ENCODE results near the gene REXO4. TPM values are rescaled to one million over a fixed set of nuclear protein-coding genes. Genes with fewer than 3 reads are reported as not detected.

REXO4 gene
- total and polyA plus RNA-seq, 2 of the 13 experiments (the other 11 are each of a cell fraction or from before 2014, with no cell fraction given), result 18.5 to 30.4 TPM

DNA sequence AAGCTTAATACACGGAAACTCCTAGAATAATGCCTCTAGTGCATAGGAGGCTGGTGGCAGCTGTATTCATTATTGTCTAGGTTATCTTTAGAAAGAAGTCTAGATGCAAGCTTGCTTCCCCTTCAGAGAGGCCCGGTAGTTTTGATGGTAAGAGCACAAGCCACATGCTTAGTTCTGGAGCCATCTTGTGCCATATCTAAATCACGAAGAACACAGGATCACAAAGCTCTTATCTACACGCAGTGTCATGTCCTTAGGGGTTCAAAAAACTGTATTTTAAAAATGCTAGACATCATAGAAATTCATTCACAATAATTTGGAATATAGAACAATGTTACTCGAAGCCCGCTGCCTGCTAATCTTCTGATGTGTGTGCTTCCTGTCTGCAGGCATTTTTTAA lies 48.2 kb upstream of the REXO4 start:
- ChIA-PET POLR2A (no interaction called here), CTCF (ENCODE audit: low intra/inter-chr PET ratio, low total read pairs) (no interaction called here)
- no peak overlapping the region for H3K27ac ChIP-seq (ENCODE audit: extremely low read length, insufficient read depth, low read length)
- no peak overlapping the region for H2AFZ ChIP-seq (ENCODE audit: low read length)
- H4K20me1 ChIP-seq (ENCODE audit: insufficient read depth, low read length), result no peaks in the 10 kb centered on the region; the same call in 1 of the 2 replicates
- no peak overlapping the region for H3K9ac ChIP-seq (ENCODE audit: insufficient read depth, low read depth, low read length)
- H3K4me2 ChIP-seq (ENCODE audit: low read depth, low read length), result no peak overlapping the region
- no peaks in the 10 kb centered on the region; a peak in 1 of 5 replicates for H3K27me3 ChIP-seq (ENCODE audit: control insufficient read depth in 1 of 2, insufficient read depth in 2 of 2, low read length in 2 of 2)
- no peak for DNase-seq (ENCODE audit: low spot score)
- H3K36me3 ChIP-seq (replicated peaks in 1 of 2; ENCODE audit: control insufficient read depth in 1 of 2, insufficient read depth in 2 of 2, low read length in 2 of 2), result peaks cover 9 to 14% of the 10 kb centered on the region in 2 experiments; a peak in 3 of 5 replicates
- intact Hi-C loops (cut with micrococcal nuclease; ENCODE audit: unreplicated experiment), result no loop called here
- no peak for TF ChIP-seq PTBP1 (IDR thresholded peaks at IDR 0.05; ENCODE audit: low read depth, low read length, poor library complexity, severe bottlenecking)
- peaks cover 11% of the 10 kb centered on the region for H3K79me2 ChIP-seq (ENCODE audit: insufficient read depth, low read length)
- H3K4me3 ChIP-seq (replicated peaks in 1 of 3; ENCODE audit: insufficient read depth in 1 of 3, low read depth in 2 of 3, low read length in 3 of 3), result no peak overlapping the region
- no TSS peak for BruUV-seq (replicated peaks)
- peaks cover 30% of the 10 kb centered on the region for H3K4me1 ChIP-seq (ENCODE audit: insufficient read depth, low read length)
- FAIRE-seq, result no peak
- no peaks in the 10 kb centered on the region for H3K9me3 ChIP-seq (ENCODE audit: low read length)
- in situ Hi-C loops (cut with HindIII; ENCODE audit: extremely low pct_ligation_motif_present, low pct_unique_long_range_greater_than_20kb), result no loop called here
- no peak for ATAC-seq
- 90% methylated on average over 6 of the region's 6 CpGs for WGBS (ENCODE audit: low lambda C conversion rate)

DNA sequence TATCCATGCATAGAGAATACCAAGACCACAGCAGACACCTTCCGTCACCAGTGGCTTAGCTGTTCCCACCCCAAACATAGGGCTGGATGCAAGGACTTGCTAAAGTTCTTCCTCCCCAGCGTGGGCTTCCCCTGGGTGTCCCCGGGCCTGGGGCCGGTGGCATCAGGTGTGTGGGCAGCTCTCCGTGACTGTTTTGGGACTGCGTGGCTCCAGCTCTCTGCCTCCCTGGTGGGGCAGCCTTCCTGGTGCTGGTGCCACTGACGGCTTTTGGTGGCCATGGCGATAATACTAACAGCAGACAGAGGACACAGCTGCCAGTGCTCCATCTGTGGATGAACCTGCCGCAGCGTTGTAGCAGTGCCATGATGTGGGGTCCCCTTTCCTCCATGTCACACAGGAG lies 46.8 kb upstream of the REXO4 start:
- no peak overlapping the region for H2AFZ ChIP-seq (ENCODE audit: low read length)
- peaks cover 14% of the 10 kb centered on the region for H3K79me2 ChIP-seq (ENCODE audit: insufficient read depth, low read length)
- H4K20me1 ChIP-seq (ENCODE audit: insufficient read depth, low read length), result no peaks in the 10 kb centered on the region; the same call in 1 of the 2 replicates
- H3K4me2 ChIP-seq (ENCODE audit: low read depth, low read length), result no peak overlapping the region
- no peak overlapping the region for H3K9ac ChIP-seq (ENCODE audit: insufficient read depth, low read depth, low read length)
- H3K9me3 ChIP-seq (ENCODE audit: low read length), result no peaks in the 10 kb centered on the region
- no peaks in the 10 kb centered on the region; a peak in 1 of 5 replicates for H3K27me3 ChIP-seq (ENCODE audit: control insufficient read depth in 1 of 2, insufficient read depth in 2 of 2, low read length in 2 of 2)
- DNase-seq (ENCODE audit: low spot score), result no peak
- intact Hi-C loops (cut with micrococcal nuclease; ENCODE audit: unreplicated experiment) (no loop called here), in situ Hi-C loops (cut with HindIII; ENCODE audit: extremely low pct_ligation_motif_present, low pct_unique_long_range_greater_than_20kb) (no loop called here)
- no peak overlapping the region for H3K4me3 ChIP-seq (replicated peaks in 1 of 3; ENCODE audit: insufficient read depth in 1 of 3, low read depth in 2 of 3, low read length in 3 of 3)
- no TSS peak for BruUV-seq (replicated peaks)
- peaks cover 9 to 14% of the 10 kb centered on the region in 2 experiments; a peak in 3 of 5 replicates for H3K36me3 ChIP-seq (replicated peaks in 1 of 2; ENCODE audit: control insufficient read depth in 1 of 2, insufficient read depth in 2 of 2, low read length in 2 of 2)
- ChIA-PET POLR2A (interaction anchor here (2.2 kb wide), 1 partner anchor 14 kb away, joined by 6 read pairs; the partner anchor contains the start of gene SLC2A6), CTCF (ENCODE audit: low intra/inter-chr PET ratio, low total read pairs) (no interaction called here)
- H3K4me1 ChIP-seq (ENCODE audit: insufficient read depth, low read length), result peaks cover 23% of the 10 kb centered on the region
- no peak for ATAC-seq
- no peak for TF ChIP-seq NONO (IDR thresholded peaks at IDR 0.05)
- TF ChIP-seq NONO (CRISPR knock-in tag; conservative IDR thresholded peaks at IDR 0.05), result no peak
- TF ChIP-seq, protein P1, sequence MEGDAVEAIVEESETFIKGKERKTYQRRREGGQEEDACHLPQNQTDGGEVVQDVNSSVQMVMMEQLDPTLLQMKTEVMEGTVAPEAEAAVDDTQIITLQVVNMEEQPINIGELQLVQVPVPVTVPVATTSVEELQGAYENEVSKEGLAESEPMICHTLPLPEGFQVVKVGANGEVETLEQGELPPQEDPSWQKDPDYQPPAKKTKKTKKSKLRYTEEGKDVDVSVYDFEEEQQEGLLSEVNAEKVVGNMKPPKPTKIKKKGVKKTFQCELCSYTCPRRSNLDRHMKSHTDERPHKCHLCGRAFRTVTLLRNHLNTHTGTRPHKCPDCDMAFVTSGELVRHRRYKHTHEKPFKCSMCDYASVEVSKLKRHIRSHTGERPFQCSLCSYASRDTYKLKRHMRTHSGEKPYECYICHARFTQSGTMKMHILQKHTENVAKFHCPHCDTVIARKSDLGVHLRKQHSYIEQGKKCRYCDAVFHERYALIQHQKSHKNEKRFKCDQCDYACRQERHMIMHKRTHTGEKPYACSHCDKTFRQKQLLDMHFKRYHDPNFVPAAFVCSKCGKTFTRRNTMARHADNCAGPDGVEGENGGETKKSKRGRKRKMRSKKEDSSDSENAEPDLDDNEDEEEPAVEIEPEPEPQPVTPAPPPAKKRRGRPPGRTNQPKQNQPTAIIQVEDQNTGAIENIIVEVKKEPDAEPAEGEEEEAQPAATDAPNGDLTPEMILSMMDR (CRISPR knock-in tag; IDR thresholded peaks at IDR 0.05), result no peak
- TF ChIP-seq HES4 (CRISPR knock-in tag; IDR thresholded peaks at IDR 0.05; ENCODE audit: borderline replicate concordance), result no peak
- TF ChIP-seq ZNF644 (CRISPR knock-in tag; IDR thresholded peaks at IDR 0.05; ENCODE audit: low read depth), result no peak
- no peak for FAIRE-seq
- H3K27ac ChIP-seq (ENCODE audit: extremely low read length, insufficient read depth, low read length), result no peak overlapping the region
- WGBS (ENCODE audit: low lambda C conversion rate), result 94% methylated on average over 10 of the region's 10 CpGs
